Transverse colon (tissue), 4 donors: ENCODE measurements around the gene CREB3. TPM values are rescaled to one million over a fixed set of nuclear protein-coding genes. Genes with fewer than 3 reads are reported as not detected.

ENCODE experiments used
- DNase-seq: peaks from one replicate; pipeline ENCODE4 v3.0.0-alpha.2; 2019
- H3K27ac ChIP-seq, 4 donors: fragments of 200-600 bp; sonication (generic); 2 replicates each; pipeline ENCODE4 v1.5.1; 2016 to 2018; ENCODE audit warnings: inconsistent platforms in 4 of 4
- H3K27me3 ChIP-seq: fragments of 200-600 bp; sonication (generic); 2 replicates; pipeline ENCODE4 v1.5.1; 2017; ENCODE audit warnings: inconsistent platforms
- H3K36me3 ChIP-seq, 4 donors: fragments of 200-600 bp; sonication (generic); 2 replicates each; pipeline ENCODE4 v1.5.1; 2017 to 2019; ENCODE audit warnings: inconsistent platforms in 4 of 4
- H3K4me1 ChIP-seq, 4 donors: fragments of 200-600 bp; sonication (generic); 2 replicates each; pipeline ENCODE4 v1.5.1; 2017 to 2020; ENCODE audit warnings: inconsistent platforms in 4 of 4
- H3K4me3 ChIP-seq, 4 donors: fragments of 200-600 bp; sonication (generic); 1 replicate in 1 of 4; 2 replicates in 3 of 4; pipeline versions ENCODE4 v1.5.1 to v1.6.1; 2017 to 2019; ENCODE audit warnings: inconsistent platforms in 4 of 4
- H3K9me3 ChIP-seq, 2 donors: fragments of 200-600 bp; sonication (generic); 2 replicates each; pipeline ENCODE4 v1.5.1; 2017 to 2019; ENCODE audit warnings: inconsistent platforms in 2 of 2
- EP300 ChIP-seq: sonication (generic); formaldehyde crosslinking; IDR thresholded peaks from one replicate; pipeline ENCODE4 v1.6.1; 2017; ENCODE audit warnings: antibody characterized with exemption, low read depth
- POLR2A ChIP-seq: fragments of 450-650 bp; IDR thresholded peaks from one replicate; pipeline ENCODE4 v1.6.1; 2016; ENCODE audit warnings: antibody characterized with exemption, mild to moderate bottlenecking, moderate library complexity
- POLR2AphosphoS5 ChIP-seq, 3 donors: sonication (generic); formaldehyde crosslinking; IDR thresholded peaks; one replicate each; pipeline ENCODE4 v1.6.1; 2016; ENCODE audit warnings: antibody characterized with exemption in 3 of 3
- WGBS, 2 donors: methylation state at CpG; one replicate each; pipeline ENCODE4 v1.1.5; 2018; ENCODE audit warnings: low coverage in 1 of 2; 5-methylcytosine and 5-hydroxymethylcytosine counted together
- in situ Hi-C, 4 donors: fragments of 200-750 bp; cut with MboI; loops; one replicate each; pipeline versions ENCODE4 v1.15.0 to v1.15.1; 2017; ENCODE audit warnings: low sequenced_read_pairs in 3 of 4, low pct_ligation_motif_present in 1 of 4, low pct_unique_long_range_greater_than_20kb in 1 of 4
- intact Hi-C: fragments of 100-400 bp; cut with DNase I; formaldehyde crosslinking; loops from one replicate; pipeline ENCODE4 v1.15.1; 2023; ENCODE audit warnings: low total_unique reads
- total RNA-seq, 4 donors: library from RNA; depleted of rRNA; stranded (reverse); fragments of >200 nt; gene quantifications; one replicate each; pipeline ENCODE4 v1.1.0, GENCODE V29; 2016
- TF ChIP-seq, protein P1 (sequence below), 5 experiments: fragments of 200-600 bp in 3 of 5; fragments of 450-650 bp in 2 of 5; sonication (generic) in 3 of 5; IDR thresholded peaks; 1 replicate in 2 of 5; 2 replicates in 3 of 5; pipeline ENCODE4 v1.5.1; 2016 to 2017; ENCODE audit warnings: antibody characterized with exemption in 5 of 5, inconsistent platforms in 3 of 5, mild to moderate bottlenecking in 2 of 5, moderate library complexity in 1 of 5

The CREB3 gene
- total RNA-seq, 4 donors from 2014 or later: 22.4 to 69.7 (median 45.5) TPM

DNA sequence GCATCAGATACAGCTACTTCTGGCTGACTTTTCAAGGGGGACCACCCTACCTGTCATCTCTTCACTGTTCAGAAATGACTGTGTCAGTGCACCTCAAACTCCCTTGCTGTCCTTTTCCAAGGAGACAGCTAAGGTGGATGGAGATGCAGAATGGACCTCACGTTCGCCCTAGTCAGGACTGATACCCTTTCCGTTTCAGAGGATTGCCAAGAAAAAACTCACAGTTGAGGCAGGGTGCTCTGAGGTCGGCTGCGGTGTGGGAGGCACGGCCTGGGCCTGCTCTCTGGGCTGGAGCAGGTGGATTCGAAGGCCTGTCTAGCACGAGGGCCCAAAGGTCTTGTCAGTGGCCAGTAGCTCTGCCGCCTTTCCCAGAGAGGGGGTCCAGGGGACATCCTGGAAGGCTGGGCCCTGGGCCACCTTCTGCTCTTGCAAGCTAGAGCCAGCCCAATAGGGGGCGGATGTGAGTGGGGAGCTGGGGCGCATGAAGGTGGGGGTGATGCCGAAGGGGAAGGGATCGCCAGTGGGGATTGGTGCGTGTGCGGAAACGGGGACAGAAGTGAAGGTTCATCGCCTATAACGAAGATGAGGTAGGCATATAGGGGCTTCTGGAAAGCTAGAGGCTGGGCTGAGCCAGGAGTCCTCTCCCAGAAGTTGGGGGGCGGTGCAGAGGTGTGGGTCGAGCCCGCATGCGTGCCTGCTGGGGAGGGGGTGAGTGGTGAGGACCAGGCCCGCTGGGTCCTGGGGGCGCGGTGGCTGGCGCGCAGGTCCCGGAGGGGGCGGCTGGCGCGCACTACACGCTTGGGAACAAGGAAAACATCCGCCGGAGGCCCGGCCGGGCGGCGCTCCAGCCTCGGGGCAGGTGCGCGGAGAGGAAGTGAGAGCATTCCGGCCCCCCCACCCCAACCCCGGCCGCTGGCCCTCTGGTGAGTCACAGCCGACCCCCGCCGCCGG lies 24.1 kb downstream of the CREB3 start:
- 9 to 17% methylated on average over 5 to 48 of the region's 48 CpGs for WGBS, 2 donors
- peaks cover 11 to 36% (median 16%) of the 10 kb centered on the region in 4 donors for H3K4me1 ChIP-seq
- H3K9me3 ChIP-seq: no peaks in the 10 kb centered on the region
- peak overlapping the region; percentile 49 to 89 (median 70) for H3K4me3 ChIP-seq
- intact Hi-C loops: no loop called here
- DNase-seq: peak; percentile 83
- H3K27me3 ChIP-seq: no peaks in the 10 kb centered on the region
- TF ChIP-seq POLR2A (peak; percentile 34), POLR2AphosphoS5 (IDR thresholded peaks at IDR 0.05) (peak in 1 of 3 donors; percentile 9), EP300 (no peak)
- TF ChIP-seq, protein P1, sequence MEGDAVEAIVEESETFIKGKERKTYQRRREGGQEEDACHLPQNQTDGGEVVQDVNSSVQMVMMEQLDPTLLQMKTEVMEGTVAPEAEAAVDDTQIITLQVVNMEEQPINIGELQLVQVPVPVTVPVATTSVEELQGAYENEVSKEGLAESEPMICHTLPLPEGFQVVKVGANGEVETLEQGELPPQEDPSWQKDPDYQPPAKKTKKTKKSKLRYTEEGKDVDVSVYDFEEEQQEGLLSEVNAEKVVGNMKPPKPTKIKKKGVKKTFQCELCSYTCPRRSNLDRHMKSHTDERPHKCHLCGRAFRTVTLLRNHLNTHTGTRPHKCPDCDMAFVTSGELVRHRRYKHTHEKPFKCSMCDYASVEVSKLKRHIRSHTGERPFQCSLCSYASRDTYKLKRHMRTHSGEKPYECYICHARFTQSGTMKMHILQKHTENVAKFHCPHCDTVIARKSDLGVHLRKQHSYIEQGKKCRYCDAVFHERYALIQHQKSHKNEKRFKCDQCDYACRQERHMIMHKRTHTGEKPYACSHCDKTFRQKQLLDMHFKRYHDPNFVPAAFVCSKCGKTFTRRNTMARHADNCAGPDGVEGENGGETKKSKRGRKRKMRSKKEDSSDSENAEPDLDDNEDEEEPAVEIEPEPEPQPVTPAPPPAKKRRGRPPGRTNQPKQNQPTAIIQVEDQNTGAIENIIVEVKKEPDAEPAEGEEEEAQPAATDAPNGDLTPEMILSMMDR (IDR thresholded peaks at IDR 0.05): peak; percentile 68 to 91 (median 76)
- in situ Hi-C loops: no loop called here
- H3K27ac ChIP-seq: peak overlapping the region; percentile 91 to 97 (median 93)
- peaks cover 0 to 23% (median 7%) of the 10 kb centered on the region in 4 donors for H3K36me3 ChIP-seq

DNA sequence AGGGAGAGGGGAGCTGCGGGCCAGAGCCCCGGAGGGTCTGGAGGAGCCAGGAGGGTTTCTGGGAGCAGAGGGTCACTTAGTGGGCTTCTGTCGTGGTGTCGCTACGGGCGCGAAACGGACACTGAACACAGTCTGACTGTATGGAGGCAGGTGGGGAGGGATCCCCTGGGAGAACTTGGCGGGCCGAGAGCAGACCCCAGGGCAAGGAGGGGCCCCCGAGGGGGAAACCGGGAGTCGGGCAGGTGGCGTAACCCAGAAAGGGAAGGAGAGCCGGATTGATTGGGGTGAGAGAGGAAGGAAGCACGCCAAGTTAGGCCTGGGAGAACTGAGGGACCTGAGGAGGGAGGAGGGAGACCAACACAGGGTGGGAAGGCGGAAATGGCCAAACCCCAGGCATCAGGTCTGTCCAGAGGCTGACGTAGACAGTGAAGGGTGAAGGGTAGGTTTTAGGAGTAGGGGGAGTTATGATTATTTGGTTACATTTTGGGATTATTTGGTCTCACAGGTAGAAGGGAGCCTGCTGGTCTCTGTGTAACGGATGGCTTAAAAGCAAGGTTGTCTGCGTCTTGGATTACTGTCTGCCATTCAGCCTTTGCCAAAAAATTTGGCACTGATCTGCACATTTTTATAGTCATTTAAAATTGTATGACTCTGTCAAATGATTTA lies 24.9 kb downstream of the CREB3 start:
- in situ Hi-C loops (no loop called here), intact Hi-C loops (no loop called here)
- Histone ChIP-seq H3K4me3 (peak overlapping the region; percentile 49 to 89 (median 70)), H3K36me3 (peaks cover 0 to 15% (median 7%) of the 10 kb centered on the region in 4 donors), H3K27me3 (no peaks in the 10 kb centered on the region), H3K4me1 (peaks cover 11 to 42% (median 16%) of the 10 kb centered on the region in 4 donors), H3K27ac (peak overlapping the region; percentile 91 to 97 (median 93)), H3K9me3 (no peaks in the 10 kb centered on the region)
- TF ChIP-seq POLR2AphosphoS5 (IDR thresholded peaks at IDR 0.05) (peak; percentile 7 to 57 (median 53)), EP300 (no peak), POLR2A (peak; percentile 66)
- WGBS, 2 donors: 0 to 3% methylated on average over 5 to 20 of the region's 20 CpGs
- peak; percentile 66 for DNase-seq

DNA sequence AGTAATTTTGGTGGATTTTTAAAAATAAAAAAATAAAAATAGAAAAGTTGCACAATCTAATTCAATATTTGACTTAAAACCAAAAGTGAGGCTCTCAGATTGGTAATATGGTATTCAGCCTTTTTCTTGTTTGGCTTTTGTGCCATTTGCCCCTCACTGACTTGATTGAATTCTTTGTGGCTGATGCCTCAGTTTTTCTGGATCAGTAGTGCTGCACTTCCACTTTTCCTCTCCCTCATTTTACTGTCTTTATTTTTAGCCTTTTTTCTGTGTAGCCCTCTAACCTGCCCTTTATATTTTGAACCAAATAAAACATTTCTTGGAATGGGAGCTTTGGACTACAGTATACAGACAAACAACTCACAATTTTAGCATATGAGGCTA lies 25.4 kb downstream of the CREB3 start:
- Histone ChIP-seq H3K4me1 (peaks cover 11 to 47% (median 16%) of the 10 kb centered on the region in 4 donors), H3K4me3 (peak overlapping the region in 3 of 4 donors; percentile 49 to 74 (median 65)), H3K36me3 (peaks cover 0 to 11% (median 5%) of the 10 kb centered on the region in 4 donors), H3K9me3 (no peaks in the 10 kb centered on the region), H3K27me3 (no peaks in the 10 kb centered on the region), H3K27ac (peak overlapping the region; percentile 91 to 97 (median 93))
- no peak for DNase-seq
- no peak for TF ChIP-seq EP300
- no peak for TF ChIP-seq POLR2AphosphoS5 (IDR thresholded peaks at IDR 0.05)
- TF ChIP-seq, protein P1 (IDR thresholded peaks at IDR 0.05): no peak
- no peak for TF ChIP-seq POLR2A
- in situ Hi-C loops (no loop called here), intact Hi-C loops (no loop called here)

DNA sequence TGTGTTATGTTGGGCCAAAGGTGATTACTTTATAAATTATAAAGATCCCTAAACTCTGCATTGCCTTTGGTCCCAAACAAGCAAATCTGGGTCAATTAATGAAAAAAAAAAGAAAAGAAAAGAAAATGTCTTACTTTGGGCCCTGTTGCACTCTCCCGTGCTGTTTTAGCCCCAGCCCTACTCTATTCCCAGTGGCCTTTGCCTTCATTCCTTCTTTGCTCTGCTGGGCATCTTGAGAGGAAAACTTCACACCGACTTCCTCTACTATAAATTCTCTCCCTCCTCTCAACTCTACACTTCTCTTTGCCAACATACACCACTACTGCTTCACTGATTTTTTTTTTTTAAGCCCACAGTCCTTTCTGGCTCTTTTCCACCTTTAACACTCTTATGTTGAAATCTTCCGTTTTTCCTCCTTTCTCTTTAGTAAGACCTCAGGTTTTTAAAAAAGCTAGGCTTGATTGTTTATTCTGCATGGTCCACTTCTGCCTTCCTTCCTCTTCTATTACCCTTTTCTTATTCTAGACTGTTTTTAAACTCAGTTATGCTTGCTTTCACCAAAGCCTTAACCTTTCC lies 26.1 kb downstream of the CREB3 start:
- Histone ChIP-seq H3K4me1 (peaks cover 11 to 48% (median 16%) of the 10 kb centered on the region in 4 donors), H3K36me3 (peaks cover 0 to 4% (median 1%) of the 10 kb centered on the region in 4 donors), H3K27me3 (no peaks in the 10 kb centered on the region), H3K27ac (peak overlapping the region; percentile 91 to 97 (median 93)), H3K4me3 (no peak overlapping the region), H3K9me3 (no peaks in the 10 kb centered on the region)
- in situ Hi-C loops: no loop called here
- WGBS, 2 donors: 25 to 58% methylated on average over 3 of the region's 3 CpGs
- DNase-seq: no peak
- intact Hi-C loops: no loop called here
- no peak for TF ChIP-seq POLR2A
- TF ChIP-seq EP300: no peak
- TF ChIP-seq, protein P1 (IDR thresholded peaks at IDR 0.05): no peak
- no peak for TF ChIP-seq POLR2AphosphoS5 (IDR thresholded peaks at IDR 0.05)
